GM12878 (cell line): ENCODE results near the gene PRDM2.

Source experiments
- CBX3 ChIP-seq: fragments of 200-600 bp; sonication (generic); IDR thresholded peaks from 2 replicates; pipeline ENCODE4 v1.6.1; 2016; ENCODE audit warnings: low read depth, borderline replicate concordance
- IRF4 ChIP-seq: IDR thresholded peaks from 2 replicates; pipeline ENCODE4 v1.6.1; 2011; ENCODE audit warnings: low read depth, low read length
- MTA3 ChIP-seq: IDR thresholded peaks from 2 replicates; pipeline ENCODE4 v1.6.1; 2012; ENCODE audit warnings: low read length, inconsistent platforms, borderline replicate concordance
- SIX5 ChIP-seq: IDR thresholded peaks from 2 replicates; pipeline ENCODE4 v1.6.1; 2011; ENCODE audit warnings: mild to moderate bottlenecking, low read depth, low read length, moderate library complexity; ENCODE audit not compliant: severe bottlenecking
- SPI1 ChIP-seq: IDR thresholded peaks from 2 replicates; pipeline ENCODE4 v1.6.1; 2011; ENCODE audit warnings: low read depth, mild to moderate bottlenecking, low read length, moderate library complexity, borderline replicate concordance; ENCODE audit not compliant: insufficient read depth

- TF ChIP-seq CBX3, result no peak
- no peak for TF ChIP-seq IRF4
- TF ChIP-seq SIX5, result no peak
- TF ChIP-seq SPI1, result no peak
- TF ChIP-seq MTA3, result no peak
These were observed 81.2 kb downstream of the PRDM2 start for GRCh38 chr1:13781228-13781627.
